Stimulated activated CD8-positive, alpha-beta memory T cell treated with anti-CD3 and anti-CD28 coated beads, Interleukin-15, amount 100 ng/mL, for 24 hours (primary cell): ENCODE data around the gene RNF113B.

Experiments
- DNase-seq: peaks from one replicate; pipeline ENCODE4 v3.0.0-alpha.2; 2020; ENCODE audit warnings: low read depth

Gene RNF113B

GRCh38 chr13:98176777-98177608 is at the start of gene RNF113B:
TSS of gene RNF113B (minus strand) at chr13:98177269. CDS start at chr13:98177236, 33 bp downstream.
- no peak for DNase-seq

GRCh38 chr13:98226496-98226895 is 49.4 kb upstream of the RNF113B start:
- no peak for DNase-seq

- no peak for DNase-seq
Observed at GRCh38 chr13:98225036-98225940, 48.2 kb upstream of the RNF113B start.

GRCh38 chr13:98224557-98224956 is 47.5 kb upstream of the RNF113B start:
- DNase-seq, result no peak

- DNase-seq, result no peak
Observed at GRCh38 chr13:98223741-98224140, 46.7 kb upstream of the RNF113B start.

- DNase-seq, result no peak
Observed at GRCh38 chr13:98222816-98223215, 45.7 kb upstream of the RNF113B start.

- no peak for DNase-seq
Observed at GRCh38 chr13:98222081-98222554, 45.0 kb upstream of the RNF113B start.

- no peak for DNase-seq
Observed at GRCh38 chr13:98221234-98221633, 44.2 kb upstream of the RNF113B start.

GRCh38 chr13:98220271-98220791 is 43.3 kb upstream of the RNF113B start:
- no peak for DNase-seq

GRCh38 chr13:98219685-98220084 is 42.6 kb upstream of the RNF113B start:
- DNase-seq, result no peak

GRCh38 chr13:98217597-98217996 is 40.5 kb upstream of the RNF113B start:
- no peak for DNase-seq

GRCh38 chr13:98216711-98217285 is 39.7 kb upstream of the RNF113B start:
- DNase-seq, result no peak

- no peak for DNase-seq
Observed at GRCh38 chr13:98216135-98216565, 39.1 kb upstream of the RNF113B start.

- DNase-seq, result no peak
Observed at GRCh38 chr13:98215508-98215907, 38.4 kb upstream of the RNF113B start.

GRCh38 chr13:98214707-98215106 is 37.6 kb upstream of the RNF113B start:
- DNase-seq, result no peak

- no peak for DNase-seq
Observed at GRCh38 chr13:98214008-98214643, 37.1 kb upstream of the RNF113B start.

- no peak for DNase-seq
Observed at GRCh38 chr13:98213354-98213753, 36.3 kb upstream of the RNF113B start.

- no peak for DNase-seq
Observed at GRCh38 chr13:98212763-98213162, 35.7 kb upstream of the RNF113B start.

- no peak for DNase-seq
Observed at GRCh38 chr13:98208606-98209005, 31.5 kb upstream of the RNF113B start.

GRCh38 chr13:98207416-98207815 is 30.3 kb upstream of the RNF113B start:
- no peak for DNase-seq

- no peak for DNase-seq
Observed at GRCh38 chr13:98206946-98207345, 29.9 kb upstream of the RNF113B start.

GRCh38 chr13:98204546-98204945 is 27.5 kb upstream of the RNF113B start:
- DNase-seq, result no peak
